IMR-90 (cell line): ENCODE results near the gene SLC25A51. TPM values are rescaled to one million over a fixed set of nuclear protein-coding genes. Genes with fewer than 3 reads are reported as not detected.

Experiments
- ATAC-seq: fragments of 200-7000 bp; cut with Tn5 transposase; 2 replicates; pipeline ENCODE4 v1.9.1; 2020; ENCODE audit warnings: low read depth, mild to moderate bottlenecking, moderate library complexity
- BruUV-seq: library from RNA; stranded (reverse); fragments of 400-500 nt; replicated peaks from 2 replicates; lab custom pipeline; 2021; lab: Mats Ljungman, UMichigan
- CTCF ChIA-PET: fragments of 300-600 bp; formaldehyde crosslinking; extraction: SDS; loops from one replicate; lab custom pipeline; 2021; ENCODE audit warnings: antibody characterized with exemption; lab: Yijun Ruan, JAX
- POLR2A ChIA-PET: fragments of 300-600 bp; sonication (Branson Sonifier 250); formaldehyde crosslinking; loops from one replicate; lab custom pipeline; 2022; ENCODE audit warnings: antibody characterized with exemption; ENCODE audit not compliant: unreplicated experiment; lab: Charles Lee
- DNase-seq: peaks from one replicate; pipeline ENCODE4 v3.0.0; 2013
- H2AFZ ChIP-seq: replicated peaks from 2 replicates; pipeline ENCODE3; 2013; ENCODE audit warnings: low read length, mild to moderate bottlenecking; ENCODE audit not compliant: poor library complexity
- H2AK5ac ChIP-seq: 2 replicates; pipeline ENCODE4 v1.6.1; 2013; ENCODE audit warnings: low read depth, low read length, inconsistent platforms
- H2AK9ac ChIP-seq: replicated peaks from 2 replicates; pipeline ENCODE3; 2013; ENCODE audit warnings: mild to moderate bottlenecking, low read depth, low read length, moderate library complexity; ENCODE audit not compliant: poor library complexity
- H2BK120ac ChIP-seq: 2 replicates; pipeline ENCODE4 v1.6.1; 2013; ENCODE audit warnings: low read depth, low read length, inconsistent platforms
- H2BK15ac ChIP-seq: 3 replicates; pipeline ENCODE4 v1.6.1; 2013; ENCODE audit warnings: low read depth, low read length, inconsistent platforms
- H2BK20ac ChIP-seq: 2 replicates; pipeline ENCODE4 v1.6.1; 2013; ENCODE audit warnings: low read depth, mild to moderate bottlenecking, inconsistent platforms, low read length, moderate library complexity
- H2BK5ac ChIP-seq: 2 replicates; pipeline ENCODE4 v1.6.1; 2013; ENCODE audit warnings: mild to moderate bottlenecking, low read depth, low read length, inconsistent platforms; ENCODE audit not compliant: poor library complexity, severe bottlenecking
- H3K14ac ChIP-seq: replicated peaks from 2 replicates; pipeline ENCODE4 v1.6.1; 2013; ENCODE audit warnings: low read depth, low read length, inconsistent platforms
- H3K18ac ChIP-seq: 2 replicates; pipeline ENCODE4 v1.6.1; 2013; ENCODE audit warnings: low read depth, low read length, control low read depth
- H3K23ac ChIP-seq: 2 replicates; pipeline ENCODE4 v1.6.1; 2013; ENCODE audit warnings: low read depth, low read length, inconsistent platforms
- H3K27ac ChIP-seq: 2 replicates; pipeline ENCODE4 v1.5.1; 2013; ENCODE audit warnings: mild to moderate bottlenecking, control low read depth, low read length; ENCODE audit not compliant: insufficient read depth
- H3K27me3 ChIP-seq: 2 replicates; pipeline ENCODE4 v1.6.1; 2013; ENCODE audit warnings: low read length; ENCODE audit not compliant: control insufficient read depth, insufficient read depth
- H3K36me3 ChIP-seq: 2 replicates; pipeline ENCODE4 v1.6.1; 2013; ENCODE audit warnings: low read length, mixed read lengths; ENCODE audit not compliant: control insufficient read depth, insufficient read depth
- H3K4ac ChIP-seq: 2 replicates; pipeline ENCODE4 v1.6.1; 2013; ENCODE audit warnings: low read depth, low read length, inconsistent platforms
- H3K4me1 ChIP-seq: 2 replicates; pipeline ENCODE4 v1.6.1; 2013; ENCODE audit warnings: low read length, mixed read lengths; ENCODE audit not compliant: control insufficient read depth, insufficient read depth
- H3K4me2 ChIP-seq: 2 replicates; pipeline ENCODE4 v1.6.1; 2013; ENCODE audit warnings: low read depth, mild to moderate bottlenecking, control low read depth, low read length, moderate library complexity
- H3K4me3 ChIP-seq: 2 replicates; pipeline ENCODE4 v1.5.1; 2013; ENCODE audit warnings: low read depth, mild to moderate bottlenecking, control low read depth, low read length, moderate library complexity; ENCODE audit not compliant: insufficient read depth
- H3K56ac ChIP-seq: 2 replicates; pipeline ENCODE4 v1.6.1; 2013; ENCODE audit warnings: low read length, inconsistent platforms; ENCODE audit not compliant: insufficient read depth; ENCODE audit errors: extremely low read depth
- H3K79me1 ChIP-seq, 2 experiments: 2 replicates each; pipeline ENCODE4 v1.6.1; 2013; ENCODE audit warnings: low read length in 2 of 2, inconsistent platforms in 1 of 2, low read depth in 1 of 2
- H3K9ac ChIP-seq: 2 replicates; pipeline ENCODE4 v1.6.1; 2013; ENCODE audit warnings: low read depth, low read length, control low read depth
- H3K9me1 ChIP-seq: 2 replicates; pipeline ENCODE4 v1.6.1; 2013; ENCODE audit warnings: low read length, inconsistent platforms; ENCODE audit not compliant: insufficient read depth
- H3K9me3 ChIP-seq: 2 replicates; pipeline ENCODE4 v1.6.1; 2013; ENCODE audit warnings: low read length; ENCODE audit not compliant: control insufficient read depth, insufficient read depth
- H4K20me1 ChIP-seq: 2 replicates; pipeline ENCODE4 v1.6.1; 2013; ENCODE audit warnings: low read length, inconsistent platforms; ENCODE audit not compliant: insufficient read depth
- H4K5ac ChIP-seq: 2 replicates; pipeline ENCODE4 v1.6.1; 2013; ENCODE audit warnings: mild to moderate bottlenecking, low read depth, low read length, control low read depth
- H4K8ac ChIP-seq, 2 experiments: 2 replicates each; pipeline ENCODE4 v1.6.1; 2013; ENCODE audit warnings: low read depth in 2 of 2, low read length in 2 of 2, control low read depth in 1 of 2, inconsistent platforms in 1 of 2
- H4K91ac ChIP-seq: 2 replicates; pipeline ENCODE4 v1.6.1; 2013; ENCODE audit warnings: low read depth, low read length, inconsistent platforms; ENCODE audit not compliant: insufficient read depth
- CEBPB ChIP-seq: IDR thresholded peaks from 2 replicates; pipeline ENCODE4 v1.6.1; 2012; ENCODE audit warnings: low read depth, low read length, improper control_type of control experiment
- FOS ChIP-seq: fragments of 150-350 bp; IDR thresholded peaks from 2 replicates; pipeline ENCODE4 v1.6.1; 2016; ENCODE audit warnings: low read depth, low read length
- RAD21 ChIP-seq: IDR thresholded peaks from 2 replicates; pipeline ENCODE4 v1.6.1; 2012; ENCODE audit warnings: low read length, improper control_type of control experiment
- SMC3 ChIP-seq: fragments of 150-350 bp; IDR thresholded peaks from 2 replicates; pipeline ENCODE4 v1.6.1; 2016; ENCODE audit warnings: low read depth, mild to moderate bottlenecking, antibody characterized with exemption, low read length, moderate library complexity
- WGBS, 2 experiments: methylation state at CpG; one replicate each; pipeline versions ENCODE4 v1.1.5 to v1.1.7; 2013; ENCODE audit warnings: missing lambda C conversion rate in 2 of 2; ENCODE audit not compliant: insufficient read length in 1 of 2; ENCODE audit errors: extremely low coverage in 2 of 2; 5-methylcytosine and 5-hydroxymethylcytosine counted together
- dilution Hi-C: fragments of 300-500 bp; cut with HindIII; formaldehyde crosslinking; loops from one replicate; pipeline ENCODE4 v1.14.3; 2018; ENCODE audit warnings: low sequenced_read_pairs; ENCODE audit not compliant: unreplicated experiment
- in situ Hi-C: fragments of 300-500 bp; cut with MboI; formaldehyde crosslinking; loops from 3 replicates; pipeline ENCODE4 v1.14.3; 2019; ENCODE audit warnings: low sequenced_read_pairs, inconsistent platforms, mixed read lengths
- intact Hi-C: fragments of 100-400 bp; cut with micrococcal nuclease; formaldehyde crosslinking; loops from 2 replicates; pipeline ENCODE4 v1.10.0; 2022
- polyA plus RNA-seq, 3 experiments: library from polyadenylated mRNA; depleted of rRNA; stranded (reverse); fragments of >200 nt; gene quantifications; 2 replicates each; pipeline ENCODE4 v1.2.3, GENCODE V29; 2012; ENCODE audit warnings: low replicate concordance in 1 of 3
- total RNA-seq: library from RNA; depleted of rRNA; stranded (reverse); fragments of >200 nt; gene quantifications from 2 replicates; pipeline ENCODE4 v1.2.3, GENCODE V29; 2012

SLC25A51 gene
- total and polyA plus RNA-seq, 2 of the 4 experiments (the other 2 are of a cell fraction), result 14.1 to 81.6 TPM

DNA sequence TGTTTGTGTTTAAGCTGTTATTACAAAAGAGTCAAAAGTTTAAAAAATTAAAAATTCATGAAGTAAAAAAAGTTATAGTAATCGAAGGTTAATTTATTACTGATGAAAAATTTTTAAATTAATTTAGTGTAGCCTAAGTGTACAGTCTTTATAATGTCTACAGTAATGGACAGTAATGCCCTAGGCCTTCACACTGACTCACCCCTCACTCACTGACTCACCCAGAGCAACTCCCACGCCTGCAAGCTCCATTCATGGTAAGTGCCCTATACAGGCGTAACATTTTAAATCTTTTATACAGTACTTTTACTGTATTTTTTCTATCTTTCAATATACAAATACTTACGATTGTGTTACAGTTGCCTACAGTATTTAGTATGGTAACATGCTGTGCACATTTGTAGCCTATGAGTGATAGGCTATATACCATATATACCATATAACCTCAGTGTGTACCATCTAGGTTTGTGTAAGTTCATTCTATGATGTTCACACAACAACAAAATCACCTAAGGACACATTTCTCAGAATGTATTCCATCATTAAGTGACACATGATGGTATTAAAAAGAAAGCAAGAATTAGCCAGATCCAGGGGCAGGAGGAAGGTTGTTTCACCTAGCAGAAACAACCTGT, 63.2 kb downstream of the SLC25A51 start:
- Histone ChIP-seq H3K56ac (no peak overlapping the region), H4K20me1 (peaks cover 4% of the 10 kb centered on the region; the same call in 1 of the 2 replicates), H2BK15ac (no peak overlapping the region), H2AFZ (no peak overlapping the region), H3K27me3 (no peaks in the 10 kb centered on the region), H3K4me1 (peaks cover 6% of the 10 kb centered on the region), H4K8ac (no peak overlapping the region), H3K36me3 (peaks cover 7% of the 10 kb centered on the region), H4K5ac (no peak overlapping the region), H2AK5ac (no peak overlapping the region), H3K9me1 (no peaks in the 10 kb centered on the region; the same call in 1 of the 2 replicates), H3K27ac (no peak overlapping the region), H2BK120ac (no peak overlapping the region), H2BK5ac (peak overlapping the region; percentile 76), H3K14ac (no peak overlapping the region), H3K4me2 (no peak overlapping the region), H3K79me1 (peaks cover 13 to 28% of the 10 kb centered on the region in 2 experiments; a peak in 3 of 4 replicates), H3K9ac (no peak overlapping the region), H3K18ac (no peak overlapping the region), H3K23ac (no peak overlapping the region), H3K4ac (no peak overlapping the region), H2AK9ac (no peak overlapping the region), H2BK20ac (no peak overlapping the region), H3K9me3 (no peaks in the 10 kb centered on the region), H3K4me3 (no peak overlapping the region), H4K91ac (no peak overlapping the region)
- WGBS, 2 experiments, result 100% methylated on average over 1 of the region's 4 CpGs; no CpG with 5 or more reads in 1 of the 2 experiments
- TF ChIP-seq CEBPB (peak; percentile 17; the same call in 1 of the 2 replicates), FOS (peak; percentile 94), RAD21 (0 out of 2 replicates have a peak, but pooled peaks have one; percentile 2), SMC3 (no peak)
- in situ Hi-C loops, result no loop called here
- DNase-seq (peak; percentile 88), ATAC-seq (peak; percentile 95)
- dilution Hi-C loops, result no loop called here
- intact Hi-C loops, result no loop called here
- BruUV-seq, result no TSS peak
- ChIA-PET CTCF (no interaction called here), POLR2A (no interaction called here)
